KMS-11 (cell line): ENCODE results near the gene SNX10.
"Not testable (repeated sequence)": the region's sequence is repeated elsewhere in the genome, so short reads cannot be mapped to it uniquely, and the experiment has no call there.

Experiments
- H2AFZ ChIP-seq: fragments of 200-600 bp; sonication (generic); 2 replicates; pipeline ENCODE4 v1.6.1; 2016; ENCODE audit warnings: antibody characterized with exemption, mixed run types, low read depth
- H3K27ac ChIP-seq: fragments of 200-600 bp; sonication (generic); 2 replicates; pipeline ENCODE4 v1.6.1; 2016; ENCODE audit warnings: mild to moderate bottlenecking, mixed run types
- H3K27me3 ChIP-seq: fragments of 200-600 bp; sonication (generic); 2 replicates; pipeline ENCODE4 v1.6.1; 2017; ENCODE audit warnings: mild to moderate bottlenecking, low read depth, mixed run types, moderate library complexity; ENCODE audit not compliant: insufficient read depth
- H3K36me3 ChIP-seq: fragments of 200-600 bp; sonication (generic); 2 replicates; pipeline ENCODE4 v1.6.1; 2017; ENCODE audit warnings: mild to moderate bottlenecking, mixed run types; ENCODE audit not compliant: insufficient read depth
- H3K4me1 ChIP-seq: fragments of 200-600 bp; sonication (generic); 2 replicates; pipeline ENCODE4 v1.6.1; 2016; ENCODE audit warnings: mild to moderate bottlenecking, low read depth, mixed run types; ENCODE audit not compliant: poor library complexity, severe bottlenecking
- H3K4me2 ChIP-seq: fragments of 200-600 bp; sonication (generic); 2 replicates; pipeline ENCODE4 v1.7.0; 2016; ENCODE audit warnings: mild to moderate bottlenecking, mixed run types
- H3K4me3 ChIP-seq: fragments of 200-600 bp; sonication (generic); IDR thresholded peaks from 2 replicates; pipeline ENCODE4 v1.6.1; 2017; ENCODE audit warnings: low read depth, low read length, mixed read lengths; ENCODE audit not compliant: insufficient read depth
- H3K79me2 ChIP-seq: fragments of 200-600 bp; sonication (generic); 2 replicates; pipeline ENCODE4 v1.6.1; 2016; ENCODE audit warnings: low read depth, mixed run types; ENCODE audit not compliant: insufficient read depth
- H3K9ac ChIP-seq: fragments of 200-600 bp; sonication (generic); 2 replicates; pipeline ENCODE4 v1.6.1; 2016; ENCODE audit warnings: mild to moderate bottlenecking, mixed run types
- H4K20me1 ChIP-seq: fragments of 200-600 bp; sonication (generic); 2 replicates; pipeline ENCODE4 v1.6.1; 2016; ENCODE audit warnings: mild to moderate bottlenecking, mixed run types; ENCODE audit not compliant: insufficient read depth
- TF ChIP-seq, protein P1 (sequence below): fragments of 200-600 bp; sonication (generic); conservative IDR thresholded peaks from 2 replicates; pipeline ENCODE4 v1.6.1; 2017; ENCODE audit warnings: low read depth, mild to moderate bottlenecking, antibody characterized with exemption, low read length, moderate library complexity, mixed read lengths

Gene SNX10

DNA sequence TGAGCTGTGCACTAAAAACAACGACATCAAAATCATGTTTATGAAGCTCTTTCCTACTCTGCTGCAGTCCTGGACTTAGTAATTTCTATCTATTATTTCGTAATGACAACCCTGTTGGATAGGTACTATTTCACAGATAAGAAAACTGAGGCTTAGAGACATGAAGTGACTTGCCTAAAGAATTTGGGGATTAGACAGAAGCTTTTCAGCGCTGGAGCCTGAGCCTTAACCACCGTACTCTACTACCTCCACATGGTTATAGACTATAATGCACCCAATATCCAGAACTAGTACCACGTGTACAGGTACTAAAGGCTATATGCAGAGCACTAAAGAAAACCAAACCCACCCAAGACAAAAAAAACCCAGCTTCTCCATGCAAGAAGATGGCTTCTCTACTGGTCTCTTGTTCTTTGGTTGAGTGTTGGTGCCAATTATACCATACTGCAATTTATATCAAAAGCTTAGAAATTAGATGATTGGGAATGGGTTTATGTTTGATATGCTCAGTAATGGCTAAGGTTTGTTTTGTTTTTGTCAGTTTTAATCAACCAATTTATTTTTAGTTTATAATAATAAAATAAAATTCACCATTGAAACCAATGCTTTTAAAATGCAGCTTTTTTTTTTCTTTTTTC, 6.5 kb upstream of the SNX10 start:
- H4K20me1 ChIP-seq: no peaks in the 10 kb centered on the region
- H3K79me2 ChIP-seq: no peaks in the 10 kb centered on the region
- H3K27ac ChIP-seq: no peak overlapping the region
- no peak overlapping the region for H3K4me3 ChIP-seq
- no peaks in the 10 kb centered on the region for H3K4me1 ChIP-seq
- H3K27me3 ChIP-seq: no peaks in the 10 kb centered on the region
- no peak overlapping the region for H2AFZ ChIP-seq
- no peak overlapping the region for H3K9ac ChIP-seq
- TF ChIP-seq, protein P1, sequence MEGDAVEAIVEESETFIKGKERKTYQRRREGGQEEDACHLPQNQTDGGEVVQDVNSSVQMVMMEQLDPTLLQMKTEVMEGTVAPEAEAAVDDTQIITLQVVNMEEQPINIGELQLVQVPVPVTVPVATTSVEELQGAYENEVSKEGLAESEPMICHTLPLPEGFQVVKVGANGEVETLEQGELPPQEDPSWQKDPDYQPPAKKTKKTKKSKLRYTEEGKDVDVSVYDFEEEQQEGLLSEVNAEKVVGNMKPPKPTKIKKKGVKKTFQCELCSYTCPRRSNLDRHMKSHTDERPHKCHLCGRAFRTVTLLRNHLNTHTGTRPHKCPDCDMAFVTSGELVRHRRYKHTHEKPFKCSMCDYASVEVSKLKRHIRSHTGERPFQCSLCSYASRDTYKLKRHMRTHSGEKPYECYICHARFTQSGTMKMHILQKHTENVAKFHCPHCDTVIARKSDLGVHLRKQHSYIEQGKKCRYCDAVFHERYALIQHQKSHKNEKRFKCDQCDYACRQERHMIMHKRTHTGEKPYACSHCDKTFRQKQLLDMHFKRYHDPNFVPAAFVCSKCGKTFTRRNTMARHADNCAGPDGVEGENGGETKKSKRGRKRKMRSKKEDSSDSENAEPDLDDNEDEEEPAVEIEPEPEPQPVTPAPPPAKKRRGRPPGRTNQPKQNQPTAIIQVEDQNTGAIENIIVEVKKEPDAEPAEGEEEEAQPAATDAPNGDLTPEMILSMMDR: 0 out of 2 replicates have a peak, but pooled peaks have one; percentile 15
- no peaks in the 10 kb centered on the region for H3K36me3 ChIP-seq
- H3K4me2 ChIP-seq: no peak overlapping the region

GRCh38 chr7:26286157-26286556, 5.5 kb upstream of the SNX10 start:
- H3K27me3 ChIP-seq: no peaks in the 10 kb centered on the region
- no peak overlapping the region for H3K4me2 ChIP-seq
- H4K20me1 ChIP-seq: no peaks in the 10 kb centered on the region
- H3K4me1 ChIP-seq: peaks cover 1% of the 10 kb centered on the region
- H3K27ac ChIP-seq: no peak overlapping the region
- H3K36me3 ChIP-seq: no peaks in the 10 kb centered on the region
- no peak overlapping the region for H3K9ac ChIP-seq
- TF ChIP-seq, protein P1: no peak
- no peak overlapping the region for H2AFZ ChIP-seq
- no peaks in the 10 kb centered on the region for H3K79me2 ChIP-seq
- no peak overlapping the region for H3K4me3 ChIP-seq

DNA sequence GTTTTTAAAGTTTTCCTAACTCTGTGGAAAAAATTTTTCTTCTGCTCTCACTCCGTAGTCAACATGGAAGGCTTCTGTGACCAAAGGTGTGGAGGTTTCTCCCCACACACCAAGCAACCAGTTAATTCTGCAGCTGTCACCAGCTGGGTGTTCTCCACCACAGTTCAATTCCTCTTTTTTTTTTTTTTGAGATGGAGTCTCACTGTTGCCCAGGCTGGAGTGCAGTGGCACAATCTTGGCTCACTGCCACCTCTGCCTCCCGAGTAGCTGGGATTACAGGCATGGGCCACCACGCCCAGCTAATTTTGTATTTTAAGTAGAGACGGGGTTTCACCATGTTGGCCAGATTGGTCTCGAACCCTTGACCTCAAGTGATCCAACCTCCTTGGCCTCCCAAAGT, 3.5 kb upstream of the SNX10 start:
- not testable (repeated sequence) for H3K9ac ChIP-seq, H3K36me3 ChIP-seq, H3K27me3 ChIP-seq, H4K20me1 ChIP-seq, H2AFZ ChIP-seq, H3K79me2 ChIP-seq, H3K27ac ChIP-seq, H3K4me2 ChIP-seq, H3K4me3 ChIP-seq
- peaks cover 13% of the 10 kb centered on the region for H3K4me1 ChIP-seq

GRCh38 chr7:26291251-26291650, 411 bp upstream of the SNX10 start:
- Histone ChIP-seq H3K4me1 (peaks cover 20% of the 10 kb centered on the region), H3K27ac (no peak overlapping the region), H3K36me3 (no peaks in the 10 kb centered on the region), H3K4me3 (no peak overlapping the region), H3K79me2 (no peaks in the 10 kb centered on the region), H3K4me2 (peak overlapping the region; percentile 73), H3K27me3 (no peaks in the 10 kb centered on the region), H2AFZ (peak overlapping the region; percentile 94), H3K9ac (peak overlapping the region; percentile 60; the same call in 1 of the 2 replicates), H4K20me1 (no peaks in the 10 kb centered on the region)
- TF ChIP-seq, protein P1: no peak

DNA sequence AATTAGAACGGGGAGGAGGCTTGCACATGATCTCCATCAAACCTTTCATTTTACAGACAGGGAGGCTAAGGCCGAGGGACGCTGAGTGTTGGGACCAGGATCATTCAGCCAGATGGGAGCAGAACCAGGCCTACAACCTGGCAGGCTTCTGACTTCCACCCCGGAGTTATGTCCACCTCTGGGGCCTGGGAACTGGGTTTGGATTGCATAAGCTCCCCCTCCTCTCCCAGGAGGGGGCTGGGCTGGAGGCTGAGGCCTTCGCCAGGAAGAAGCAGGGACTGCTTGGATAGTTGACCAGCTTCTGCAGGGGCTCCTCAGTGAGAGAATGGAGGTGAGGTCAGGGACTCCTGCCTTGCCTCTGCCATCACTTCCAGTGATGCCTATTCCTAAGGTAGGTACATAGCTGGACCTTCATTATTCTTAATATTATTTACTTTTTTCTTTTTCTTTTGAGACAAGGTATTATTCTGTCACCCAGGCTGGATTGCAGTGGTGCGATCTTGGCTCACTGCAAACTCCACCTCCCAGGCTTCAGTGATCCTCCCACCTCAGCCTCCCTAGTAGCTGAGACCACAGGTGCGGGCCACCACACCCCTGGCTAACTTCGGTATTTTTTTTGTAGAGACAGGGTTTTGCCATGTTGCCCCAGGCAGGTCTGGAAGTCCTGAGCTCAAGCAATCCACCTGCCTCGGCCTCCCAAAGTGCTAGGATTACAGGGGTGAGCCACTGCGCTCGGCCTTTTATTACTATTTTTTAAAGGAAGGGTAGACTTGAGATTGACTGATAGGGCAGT, 1.3 kb downstream of the SNX10 start:
- H3K36me3 ChIP-seq: no peaks in the 10 kb centered on the region
- no peak overlapping the region; the same call in 1 of the 2 replicates for H2AFZ ChIP-seq
- no peaks in the 10 kb centered on the region for H3K27me3 ChIP-seq
- H3K9ac ChIP-seq: no peak overlapping the region
- no peaks in the 10 kb centered on the region for H4K20me1 ChIP-seq
- H3K27ac ChIP-seq: no peak overlapping the region
- TF ChIP-seq, protein P1: no peak
- H3K4me2 ChIP-seq: peak overlapping the region; percentile 73; the same call in 1 of the 2 replicates
- H3K79me2 ChIP-seq: no peaks in the 10 kb centered on the region
- H3K4me3 ChIP-seq: no peak overlapping the region
- peaks cover 20% of the 10 kb centered on the region for H3K4me1 ChIP-seq
